ENCODE data around the gene INA.
"Not testable (repeated sequence)": the region's sequence is repeated elsewhere in the genome, so short reads cannot be mapped to it uniquely, and the experiment has no call there.

The INA gene

GRCh38 chr10:103235775-103236174, 41.2 kb upstream of the INA start:
- POLR2A ChIA-PET, result no interaction called here
- no peak for DNase-seq (ENCODE audit: low read depth, low spot score)
- no peak overlapping the region for H3K4me3 ChIP-seq (ENCODE audit: low read depth, low read length)

GRCh38 chr10:103238506-103239252, 38.3 kb upstream of the INA start:
- CTCF ChIA-PET, result interaction anchor here (0.6 to 4.9 kb wide), 44 partner anchors 9 to 407 kb away, joined by 3 to 44 read pairs (median 4); partner anchors contain the start of genes CNNM2 and NT5C2
- peak; percentile 68 for TF ChIP-seq CTCF (IDR thresholded peaks at IDR 0.05; ENCODE audit: insufficient read depth, low read length, missing control alignments)
- DNase-seq (ENCODE audit: low read depth, low spot score), result no peak
- H3K4me3 ChIP-seq (ENCODE audit: low read depth, low read length), result no peak overlapping the region
- POLR2A ChIA-PET, result interaction anchor here (0.6 kb wide), 1 partner anchor 46 kb away, joined by 3 read pairs; no protein-coding TSS in a partner anchor

More at GRCh38 chr10:103235775-103236174, 41.2 kb upstream of the INA start:
- CTCF ChIA-PET, result interaction anchor here (2.3 kb wide), 1 partner anchor 9 kb away, joined by 18 read pairs; no protein-coding TSS in a partner anchor
- no peak for TF ChIP-seq CTCF (IDR thresholded peaks at IDR 0.05; ENCODE audit: insufficient read depth, low read length, missing control alignments)

- no peak for TF ChIP-seq CTCF (IDR thresholded peaks at IDR 0.05; ENCODE audit: insufficient read depth, low read length, missing control alignments)
- CTCF ChIA-PET, result interaction anchor here (0.9 to 5.0 kb wide), 14 partner anchors 9 to 405 kb away, joined by 3 to 62 read pairs (median 6); partner anchors contain the start of gene CNNM2
- POLR2A ChIA-PET, result interaction anchor here (0.6 to 1.0 kb wide), 2 partner anchors 49 to 74 kb away, joined by 3 to 4 read pairs; no protein-coding TSS in a partner anchor
- no peak overlapping the region for H3K4me3 ChIP-seq (ENCODE audit: low read depth, low read length)
- DNase-seq (ENCODE audit: low read depth, low spot score), result no peak
These were observed 35.5 kb upstream of the INA start for GRCh38 chr10:103241262-103242011.

- CTCF ChIA-PET, result interaction anchor here (0.6 to 5.0 kb wide), 69 partner anchors 8 to 524 kb away, joined by 3 to 62 read pairs (median 5); partner anchors contain the start of genes CNNM2 and INA
- H3K4me3 ChIP-seq (ENCODE audit: low read depth, low read length), result no peak overlapping the region
- peak; percentile 87 for TF ChIP-seq CTCF (IDR thresholded peaks at IDR 0.05; ENCODE audit: insufficient read depth, low read length, missing control alignments)
- no peak for DNase-seq (ENCODE audit: low read depth, low spot score)
- POLR2A ChIA-PET, result no interaction called here
These were observed 32.2 kb upstream of the INA start for GRCh38 chr10:103244666-103245271.

GRCh38 chr10:103245587-103245986, 31.4 kb upstream of the INA start, which contains the start of gene RPEL1:
Gene RPEL1 (plus strand): TSS chr10:103245887. CDS start chr10:103245997, 110 bp downstream.
- CTCF ChIA-PET, result interaction anchor here (1.8 to 5.0 kb wide), 6 partner anchors 10 to 410 kb away, joined by 4 to 62 read pairs (median 28); partner anchors contain the start of gene CNNM2
- POLR2A ChIA-PET; DNase-seq (ENCODE audit: low read depth, low spot score): not testable (repeated sequence)

GRCh38 chr10:103246324-103246723, 30.6 kb upstream of the INA start:
- POLR2A ChIA-PET, result no interaction called here
- no peak for TF ChIP-seq CTCF (IDR thresholded peaks at IDR 0.05; ENCODE audit: insufficient read depth, low read length, missing control alignments)
- CTCF ChIA-PET, result interaction anchor here (0.7 to 5.0 kb wide), 10 partner anchors 7 to 409 kb away, joined by 3 to 30 read pairs (median 4); partner anchors contain the start of genes CNNM2, CYP17A1 and PCGF6
- no peak for DNase-seq (ENCODE audit: low read depth, low spot score)
- H3K4me3 ChIP-seq (ENCODE audit: low read depth, low read length), result no peak overlapping the region

More at GRCh38 chr10:103245587-103245986, 31.4 kb upstream of the INA start, which contains the start of gene RPEL1:
- H3K4me3 ChIP-seq (ENCODE audit: low read depth, low read length), result not testable (repeated sequence)

Data from AG04449 (cell line).